Gastroesophageal sphincter (tissue), 4 donors: ENCODE results near the gene LRRC55. TPM values are rescaled to one million over a fixed set of nuclear protein-coding genes. Genes with fewer than 3 reads are reported as not detected.

Experiments used
- ATAC-seq: fragments of 150-250 bp; one replicate; pipeline ENCODE4 v1.9.1; 2016; ENCODE audit warnings: mild to moderate bottlenecking, moderate library complexity
- H3K27ac ChIP-seq, 4 donors: fragments of 200-600 bp; sonication (generic) in 3 of 4; 1 replicate in 3 of 4; 2 replicates in 1 of 4; pipeline ENCODE4 v1.5.1; 2016 to 2019
- H3K27me3 ChIP-seq: fragments of 200-600 bp; sonication (generic); one replicate; pipeline ENCODE4 v1.5.1; 2019
- H3K36me3 ChIP-seq, 2 donors: fragments of 200-600 bp; sonication (generic); one replicate each; pipeline ENCODE4 v1.5.1; 2019; ENCODE audit warnings: control low read depth in 1 of 2
- H3K4me1 ChIP-seq, 3 donors: fragments of 200-600 bp; sonication (generic); 1 replicate in 2 of 3; 2 replicates in 1 of 3; pipeline ENCODE4 v1.5.1; 2016 to 2019; ENCODE audit warnings: control low read depth in 2 of 3
- H3K4me3 ChIP-seq, 2 donors: fragments of 200-600 bp; sonication (generic); one replicate each; pipeline ENCODE4 v1.5.1; 2019; ENCODE audit warnings: mild to moderate bottlenecking in 1 of 2, moderate library complexity in 1 of 2
- H3K9me3 ChIP-seq, 3 donors: fragments of 200-600 bp; sonication (generic); one replicate each; pipeline ENCODE4 v1.5.1; 2017 to 2019; ENCODE audit warnings: control low read depth in 2 of 3
- EP300 ChIP-seq: sonication (generic); formaldehyde crosslinking; IDR thresholded peaks from one replicate; pipeline ENCODE4 v1.6.1; 2017; ENCODE audit warnings: antibody characterized with exemption, mild to moderate bottlenecking
- POLR2A ChIP-seq, 2 donors: fragments of 450-650 bp; IDR thresholded peaks; one replicate each; pipeline ENCODE4 v1.6.1; 2017; ENCODE audit warnings: antibody characterized with exemption in 2 of 2, mild to moderate bottlenecking in 2 of 2, moderate library complexity in 1 of 2
- POLR2AphosphoS5 ChIP-seq: sonication (generic); formaldehyde crosslinking; IDR thresholded peaks from one replicate; pipeline ENCODE4 v1.6.1; 2017; ENCODE audit warnings: antibody characterized with exemption
- WGBS, 2 donors: methylation state at CpG; one replicate each; pipeline ENCODE4 v1.1.5; 2018; ENCODE audit warnings: low coverage in 1 of 2; 5-methylcytosine and 5-hydroxymethylcytosine counted together
- total RNA-seq, 4 donors: library from RNA; depleted of rRNA; stranded (reverse); fragments of >200 nt; gene quantifications; one replicate each; pipeline ENCODE4 v1.1.0, GENCODE V29; 2016
- TF ChIP-seq, protein P1 (sequence below), 4 experiments: fragments of 200-600 bp in 2 of 4; fragments of 450-650 bp in 2 of 4; sonication (generic) in 1 of 4; IDR thresholded peaks; one replicate each; pipeline ENCODE4 v1.5.1; 2017 to 2019; ENCODE audit warnings: antibody characterized with exemption in 4 of 4, mild to moderate bottlenecking in 2 of 4, moderate library complexity in 2 of 4

The LRRC55 gene
- total RNA-seq, 4 donors from 2014 or later, result 0.12 to 0.13 TPM; not detected in 2

DNA sequence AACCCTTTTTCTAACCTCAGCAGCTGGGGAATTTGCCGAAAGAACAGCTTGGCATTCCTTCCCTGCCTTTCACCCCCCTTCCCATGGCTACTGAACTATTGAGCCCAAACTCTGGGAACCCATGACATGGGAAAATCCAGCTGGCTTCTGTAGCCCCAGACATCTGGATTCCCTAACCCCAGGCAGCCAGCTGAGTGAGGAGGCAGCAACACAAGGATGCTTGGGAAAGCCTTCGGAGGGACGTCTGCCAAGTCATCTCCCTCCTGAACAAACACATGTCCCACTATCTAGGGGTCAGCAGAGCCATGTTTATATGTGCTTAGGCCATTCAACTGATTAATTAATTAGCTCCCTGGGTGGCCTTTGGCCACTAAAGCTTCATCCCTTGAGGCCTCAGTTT is 21.6 kb downstream of the LRRC55 start:
- Histone ChIP-seq H3K27me3 (peaks cover 15% of the 10 kb centered on the region), H3K9me3 (no peaks in the 10 kb centered on the region), H3K27ac (peak overlapping the region in 1 of 4 donors; percentile 17), H3K36me3 (no peaks in the 10 kb centered on the region), H3K4me1 (peaks cover 0 to 30% (median 10%) of the 10 kb centered on the region in 3 donors), H3K4me3 (no peak overlapping the region)
- ATAC-seq, result peak; percentile 70
- TF ChIP-seq POLR2AphosphoS5, result peak; percentile 44
- TF ChIP-seq, protein P1, sequence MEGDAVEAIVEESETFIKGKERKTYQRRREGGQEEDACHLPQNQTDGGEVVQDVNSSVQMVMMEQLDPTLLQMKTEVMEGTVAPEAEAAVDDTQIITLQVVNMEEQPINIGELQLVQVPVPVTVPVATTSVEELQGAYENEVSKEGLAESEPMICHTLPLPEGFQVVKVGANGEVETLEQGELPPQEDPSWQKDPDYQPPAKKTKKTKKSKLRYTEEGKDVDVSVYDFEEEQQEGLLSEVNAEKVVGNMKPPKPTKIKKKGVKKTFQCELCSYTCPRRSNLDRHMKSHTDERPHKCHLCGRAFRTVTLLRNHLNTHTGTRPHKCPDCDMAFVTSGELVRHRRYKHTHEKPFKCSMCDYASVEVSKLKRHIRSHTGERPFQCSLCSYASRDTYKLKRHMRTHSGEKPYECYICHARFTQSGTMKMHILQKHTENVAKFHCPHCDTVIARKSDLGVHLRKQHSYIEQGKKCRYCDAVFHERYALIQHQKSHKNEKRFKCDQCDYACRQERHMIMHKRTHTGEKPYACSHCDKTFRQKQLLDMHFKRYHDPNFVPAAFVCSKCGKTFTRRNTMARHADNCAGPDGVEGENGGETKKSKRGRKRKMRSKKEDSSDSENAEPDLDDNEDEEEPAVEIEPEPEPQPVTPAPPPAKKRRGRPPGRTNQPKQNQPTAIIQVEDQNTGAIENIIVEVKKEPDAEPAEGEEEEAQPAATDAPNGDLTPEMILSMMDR (IDR thresholded peaks at IDR 0.05), result no peak
- 7 to 42% methylated on average over 2 of the region's 3 CpGs for WGBS, 2 donors

DNA sequence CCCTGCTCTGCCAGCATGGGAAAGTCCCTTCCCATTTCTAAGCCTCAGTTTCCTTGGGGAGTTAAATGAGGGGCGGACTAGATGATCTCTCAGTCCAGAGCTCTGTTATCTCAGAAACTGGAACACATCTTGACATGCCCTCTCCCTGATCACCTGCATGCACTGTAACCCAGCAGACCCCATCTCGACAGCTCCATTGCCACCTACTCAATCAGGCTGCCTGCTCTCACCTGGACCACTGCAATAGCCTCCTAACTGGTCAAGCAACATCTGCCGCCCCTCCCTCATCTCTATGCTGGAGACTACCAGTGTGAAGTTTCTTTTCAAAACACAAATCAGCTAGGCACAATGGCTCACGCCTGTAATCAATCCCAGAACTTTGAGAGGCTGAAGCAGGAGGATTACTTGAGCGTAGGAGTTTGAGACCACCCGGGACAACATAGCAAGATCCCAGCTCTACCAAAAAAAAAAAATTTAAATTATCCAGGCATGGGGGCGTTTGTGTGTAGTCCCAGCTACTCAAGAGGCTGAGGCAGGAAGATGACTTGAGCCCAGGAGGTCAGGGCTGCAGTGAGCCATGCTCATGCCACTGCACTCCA is 22.2 kb downstream of the LRRC55 start:
- Histone ChIP-seq H3K27me3 (peaks cover 15% of the 10 kb centered on the region), H3K27ac (no peak overlapping the region), H3K36me3 (no peaks in the 10 kb centered on the region), H3K9me3 (no peaks in the 10 kb centered on the region), H3K4me3 (no peak overlapping the region), H3K4me1 (peaks cover 0 to 30% (median 10%) of the 10 kb centered on the region in 3 donors)
- no peak for ATAC-seq
- WGBS, 2 donors, result 27 to 37% methylated on average over 3 of the region's 7 CpGs
- TF ChIP-seq EP300 (no peak), POLR2AphosphoS5 (no peak), POLR2A (IDR thresholded peaks at IDR 0.05) (no peak)
- TF ChIP-seq, protein P1 (IDR thresholded peaks at IDR 0.05), result no peak

DNA sequence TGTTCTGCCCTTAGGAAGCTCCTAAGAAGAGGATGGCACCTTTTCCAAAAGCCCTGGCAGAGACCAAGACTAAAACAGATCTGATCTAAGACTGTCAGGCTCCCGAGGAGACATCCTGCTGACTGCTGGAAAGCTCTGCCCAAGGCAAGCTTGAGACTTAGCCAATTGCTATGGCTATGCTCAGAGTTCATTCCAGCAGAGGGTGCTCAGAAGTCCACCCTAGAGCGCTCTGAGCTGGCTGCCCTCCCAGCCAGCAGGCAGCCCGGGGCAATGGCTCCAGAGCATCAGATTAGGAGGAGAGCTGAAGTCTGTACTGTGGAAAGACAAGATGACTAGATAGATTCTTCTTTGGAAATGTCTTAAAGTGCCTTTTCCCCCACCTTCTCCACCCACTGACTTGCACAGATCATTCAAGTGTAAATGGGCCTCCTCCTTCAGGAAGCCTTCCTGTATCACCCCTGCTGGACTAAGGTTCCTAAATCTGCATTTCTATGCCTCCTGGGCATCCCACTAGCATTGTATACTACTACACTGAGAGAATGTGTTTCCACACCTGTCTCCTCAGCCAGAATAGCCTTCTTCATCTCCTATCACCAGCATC is 23.4 kb downstream of the LRRC55 start:
- Histone ChIP-seq H3K9me3 (no peaks in the 10 kb centered on the region), H3K27me3 (peaks cover 19% of the 10 kb centered on the region), H3K36me3 (no peaks in the 10 kb centered on the region), H3K4me3 (no peak overlapping the region), H3K27ac (no peak overlapping the region), H3K4me1 (peaks cover 0 to 30% (median 10%) of the 10 kb centered on the region in 3 donors)
- WGBS, 2 donors, result 53% methylated on average over 3 of the region's 3 CpGs; no CpG with 5 or more reads in 1 of the 2 donors
- no peak for ATAC-seq
- TF ChIP-seq, protein P1 (IDR thresholded peaks at IDR 0.05), result no peak
- TF ChIP-seq EP300 (no peak), POLR2AphosphoS5 (no peak), POLR2A (IDR thresholded peaks at IDR 0.05) (no peak)

DNA sequence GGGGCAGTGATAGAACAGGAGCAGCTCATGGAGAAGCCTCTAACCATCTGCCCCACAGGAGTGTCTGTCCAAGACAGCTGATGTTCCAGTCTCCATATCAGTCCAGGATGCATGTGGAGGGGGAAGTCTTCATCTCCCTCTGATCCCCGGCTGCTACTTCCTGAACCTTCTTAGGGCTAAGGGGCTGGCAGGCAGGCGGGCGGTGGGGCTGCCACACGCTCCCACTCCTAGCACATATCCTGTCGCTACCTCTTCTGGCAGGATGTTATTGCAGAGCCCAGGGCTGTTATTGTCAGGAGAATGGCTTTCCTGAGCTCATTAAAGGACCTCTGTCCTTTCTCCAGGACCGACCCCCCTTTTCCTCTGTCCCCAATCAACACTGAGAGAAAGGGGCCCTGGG is 25.4 kb downstream of the LRRC55 start:
- H3K36me3 ChIP-seq, result no peaks in the 10 kb centered on the region
- TF ChIP-seq POLR2AphosphoS5, result no peak
- TF ChIP-seq, protein P1 (IDR thresholded peaks at IDR 0.05), result no peak
- no peak for TF ChIP-seq EP300
- TF ChIP-seq POLR2A (IDR thresholded peaks at IDR 0.05), result no peak
- no peaks in the 10 kb centered on the region for H3K9me3 ChIP-seq
- WGBS, 2 donors, result 71% methylated on average over 1 of the region's 6 CpGs; no CpG with 5 or more reads in 1 of the 2 donors
- peaks cover 0 to 12% (median 5%) of the 10 kb centered on the region in 3 donors for H3K4me1 ChIP-seq
- H3K27ac ChIP-seq, result no peak overlapping the region
- ATAC-seq, result no peak
- H3K27me3 ChIP-seq, result peaks cover 26% of the 10 kb centered on the region
- no peak overlapping the region for H3K4me3 ChIP-seq

DNA sequence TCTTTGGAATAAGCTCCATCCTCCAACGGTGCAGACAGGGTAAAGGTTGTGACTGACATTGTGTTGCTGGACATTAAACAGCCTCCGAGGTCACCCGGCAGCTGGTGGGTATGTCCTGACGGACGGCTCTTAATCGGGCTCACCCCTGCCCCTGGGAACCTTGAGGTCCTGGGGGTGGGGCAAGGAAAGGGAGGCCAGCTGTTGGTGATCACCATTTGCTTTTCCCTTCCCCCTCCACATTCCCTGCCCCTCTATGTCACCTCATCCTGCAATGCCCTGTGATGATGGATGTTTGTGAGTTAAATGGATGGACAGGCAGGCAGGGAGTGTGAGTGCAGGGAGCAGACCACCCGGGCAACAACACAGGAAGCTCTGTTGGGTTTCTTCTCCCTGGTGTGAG is 29.0 kb downstream of the LRRC55 start:
- Histone ChIP-seq H3K4me1 (peaks cover 0 to 14% (median 5%) of the 10 kb centered on the region in 3 donors), H3K27ac (no peak overlapping the region), H3K4me3 (no peak overlapping the region), H3K36me3 (no peaks in the 10 kb centered on the region), H3K9me3 (no peaks in the 10 kb centered on the region), H3K27me3 (peaks cover 24% of the 10 kb centered on the region)
- 43% methylated on average over 7 of the region's 7 CpGs; no CpG with 5 or more reads in 1 of the 2 donors for WGBS, 2 donors
- no peak for ATAC-seq
- TF ChIP-seq, protein P1 (IDR thresholded peaks at IDR 0.05), result no peak
- TF ChIP-seq POLR2AphosphoS5 (no peak), POLR2A (IDR thresholded peaks at IDR 0.05) (no peak), EP300 (no peak)
